B cell (primary cell): ENCODE results near the gene DYRK2. TPM values are rescaled to one million over a fixed set of nuclear protein-coding genes. Genes with fewer than 3 reads are reported as not detected.

ENCODE experiments used
- ATAC-seq: fragments of 200-7000 bp; cut with Tn5 transposase; one replicate; pipeline ENCODE4 v1.10.0; 2021; ENCODE audit warnings: low read depth, mild to moderate bottlenecking, moderate number of reproducible peaks, moderate library complexity
- CTCF ChIA-PET: fragments of 350-600 bp; sonication (Branson Sonifier 250); formaldehyde crosslinking; loops from one replicate; lab custom pipeline; 2021; ENCODE audit warnings: antibody characterized with exemption, inconsistent platforms; lab: Charles Lee
- POLR2A ChIA-PET: fragments of 350-600 bp; sonication (Branson Sonifier 250); formaldehyde crosslinking; loops from one replicate; lab custom pipeline; 2021; ENCODE audit warnings: antibody characterized with exemption; lab: Charles Lee
- DNase-seq: peaks from one replicate; pipeline ENCODE4 v3.0.0; 2013
- H2AFZ ChIP-seq: 2 replicates; pipeline ENCODE4 v1.6.1; 2012; ENCODE audit warnings: mild to moderate bottlenecking, low read depth, low read length; ENCODE audit not compliant: insufficient read depth, poor library complexity, severe bottlenecking
- H3K27ac ChIP-seq, 2 donors: 1 replicate in 1 of 2; 2 replicates in 1 of 2; pipeline ENCODE4 v1.5.1; 2012 to 2013; ENCODE audit warnings: low read length in 2 of 2, mild to moderate bottlenecking in 2 of 2, moderate library complexity in 1 of 2
- H3K27me3 ChIP-seq, 4 experiments: fragments of 200-600 bp in 1 of 4; sonication (generic) in 1 of 4; replicated peaks in 1 of 4; 1 replicate in 2 of 4; 2 replicates in 2 of 4; pipeline versions ENCODE4 v1.6.1 to v1.7.0; 2013 to 2016; ENCODE audit warnings: low read length in 3 of 4, mild to moderate bottlenecking in 2 of 4, mixed read lengths in 1 of 4, moderate library complexity in 1 of 4; ENCODE audit not compliant: insufficient read depth in 4 of 4, control insufficient read depth in 3 of 4; ENCODE audit errors: control extremely low read depth in 1 of 4
- H3K36me3 ChIP-seq, 2 experiments: replicated peaks in 1 of 2; 1 replicate in 1 of 2; 2 replicates in 1 of 2; pipeline versions ENCODE4 v1.6.1 to v1.7.1; 2013; ENCODE audit warnings: low read length in 1 of 2; ENCODE audit not compliant: insufficient read depth in 2 of 2, control insufficient read depth in 1 of 2; ENCODE audit errors: control extremely low read depth in 1 of 2, extremely low read depth in 1 of 2
- H3K4me1 ChIP-seq, 2 donors: fragments of 200-600 bp in 1 of 2; sonication (generic) in 1 of 2; 1 replicate in 1 of 2; 2 replicates in 1 of 2; pipeline versions ENCODE4 v1.5.1 to v1.6.1; 2013 to 2017; ENCODE audit warnings: low read length in 2 of 2; ENCODE audit not compliant: control insufficient read depth in 2 of 2, insufficient read depth in 2 of 2
- H3K4me2 ChIP-seq: replicated peaks from 2 replicates; pipeline ENCODE3; 2012; ENCODE audit warnings: mild to moderate bottlenecking, low read depth, low read length; ENCODE audit not compliant: poor library complexity, severe bottlenecking
- H3K4me3 ChIP-seq, 5 experiments: fragments of 200-600 bp in 1 of 5; sonication (generic) in 1 of 5; 1 replicate in 3 of 5; 2 replicates in 2 of 5; pipeline versions ENCODE4 v1.5.1 to v1.7.0; 2011 to 2016; ENCODE audit warnings: low read length in 4 of 5, mild to moderate bottlenecking in 4 of 5, low read depth in 2 of 5, control low read depth in 1 of 5, moderate library complexity in 1 of 5; ENCODE audit not compliant: insufficient read depth in 1 of 5; ENCODE audit errors: control extremely low read depth in 1 of 5, extremely low read depth in 1 of 5
- H3K79me2 ChIP-seq: fragments of 200-600 bp; sonication (generic); one replicate; pipeline ENCODE4 v1.6.0; 2016; ENCODE audit warnings: low read length; ENCODE audit not compliant: control insufficient read depth, insufficient read depth
- H3K9ac ChIP-seq: fragments of 200-600 bp; sonication (generic); 2 replicates; pipeline ENCODE4 v1.6.1; 2017; ENCODE audit warnings: mild to moderate bottlenecking, low read length, moderate library complexity
- H3K9me3 ChIP-seq, 3 donors: one replicate each; pipeline versions ENCODE4 v1.6.1 to v1.7.1; 2013; ENCODE audit warnings: low read length in 2 of 3; ENCODE audit not compliant: control insufficient read depth in 2 of 3, insufficient read depth in 1 of 3; ENCODE audit errors: control extremely low read depth in 1 of 3
- H4K20me1 ChIP-seq: 2 replicates; pipeline ENCODE4 v1.6.0; 2012; ENCODE audit warnings: mild to moderate bottlenecking, low read length; ENCODE audit not compliant: insufficient read depth, control insufficient read depth, poor library complexity, severe bottlenecking
- H3K27ac Mint-ChIP-seq: one replicate; pipeline ENCODE4 v1.8.0; 2021; ENCODE audit warnings: mixed read lengths
- H3K27me3 Mint-ChIP-seq: one replicate; pipeline ENCODE4 v1.8.0; 2021; ENCODE audit warnings: mixed read lengths
- H3K4me1 Mint-ChIP-seq: one replicate; pipeline ENCODE4 v1.8.0; 2021; ENCODE audit warnings: mixed read lengths
- H3K4me3 Mint-ChIP-seq: one replicate; pipeline ENCODE4 v1.8.0; 2021; ENCODE audit warnings: mixed read lengths
- H3K9me3 Mint-ChIP-seq: one replicate; pipeline ENCODE4 v1.8.0; 2022; ENCODE audit warnings: mixed read lengths; ENCODE audit not compliant: insufficient read depth
- EZH2 ChIP-seq: IDR thresholded peaks from 2 replicates; pipeline ENCODE4 v1.6.1; 2012; ENCODE audit warnings: borderline replicate concordance, low read depth, mild to moderate bottlenecking, moderate library complexity, low read length; ENCODE audit not compliant: insufficient read depth, poor library complexity, severe bottlenecking
- WGBS: methylation state at CpG from one replicate; pipeline ENCODE4 v1.1.5; 2013; ENCODE audit warnings: missing lambda C conversion rate; ENCODE audit not compliant: insufficient coverage; 5-methylcytosine and 5-hydroxymethylcytosine counted together
- intact Hi-C: fragments of 100-400 bp; cut with micrococcal nuclease; formaldehyde crosslinking; loops from one replicate; pipeline ENCODE4 v1.10.0; 2022
- polyA plus RNA-seq: library from polyadenylated mRNA; depleted of rRNA; stranded (reverse); fragments of >200 nt; gene quantifications from 2 replicates; pipeline ENCODE4 v1.2.3, GENCODE V29; 2012
- total RNA-seq, 2 donors: library from RNA; stranded (reverse); fragments of 120-200 nt in 1 of 2; gene quantifications; 1 replicate in 1 of 2; 2 replicates in 1 of 2; pipeline versions ENCODE4 v1.2.3 to v1.2.4, GENCODE V29; 2013 to 2022
- TF ChIP-seq, protein P1 (sequence below): fragments of 200-600 bp; IDR thresholded peaks from one replicate; pipeline ENCODE4 v1.8.0; 2022; ENCODE audit warnings: antibody characterized with exemption, mild to moderate bottlenecking

The DYRK2 gene
- total and polyA plus RNA-seq, 2 donors (not counting 1 experiment from before 2014, with no cell fraction given), result 21.3 to 75.3 TPM

GRCh38 chr12:67613040-67613439 lies 35.5 kb upstream of the DYRK2 start:
- Mint-ChIP-seq H3K4me1 (peaks cover 6% of the 10 kb centered on the region), H3K4me3 (no peak overlapping the region), H3K9me3 (no peaks in the 10 kb centered on the region), H3K27ac (no peak overlapping the region), H3K27me3 (no peaks in the 10 kb centered on the region)
- H3K27ac ChIP-seq, result no peak overlapping the region
- no peak overlapping the region for H3K4me2 ChIP-seq
- DNase-seq (no peak), ATAC-seq (no peak)
- intact Hi-C loops, result no loop called here
- ChIA-PET CTCF (interaction anchor here (0.9 kb wide), 1 partner anchor 257 kb away, joined by 5 read pairs; no protein-coding TSS in a partner anchor), POLR2A (no interaction called here)
- H4K20me1 ChIP-seq, result no peaks in the 10 kb centered on the region
- H3K9me3 ChIP-seq, result no peaks in the 10 kb centered on the region
- H2AFZ ChIP-seq, result no peak overlapping the region
- H3K27me3 ChIP-seq, result no peaks in the 10 kb centered on the region
- no peak overlapping the region for H3K4me3 ChIP-seq
- peaks cover 8% of the 10 kb centered on the region in 2 donors for H3K4me1 ChIP-seq
- no peaks in the 10 kb centered on the region for H3K36me3 ChIP-seq
- TF ChIP-seq, protein P1, sequence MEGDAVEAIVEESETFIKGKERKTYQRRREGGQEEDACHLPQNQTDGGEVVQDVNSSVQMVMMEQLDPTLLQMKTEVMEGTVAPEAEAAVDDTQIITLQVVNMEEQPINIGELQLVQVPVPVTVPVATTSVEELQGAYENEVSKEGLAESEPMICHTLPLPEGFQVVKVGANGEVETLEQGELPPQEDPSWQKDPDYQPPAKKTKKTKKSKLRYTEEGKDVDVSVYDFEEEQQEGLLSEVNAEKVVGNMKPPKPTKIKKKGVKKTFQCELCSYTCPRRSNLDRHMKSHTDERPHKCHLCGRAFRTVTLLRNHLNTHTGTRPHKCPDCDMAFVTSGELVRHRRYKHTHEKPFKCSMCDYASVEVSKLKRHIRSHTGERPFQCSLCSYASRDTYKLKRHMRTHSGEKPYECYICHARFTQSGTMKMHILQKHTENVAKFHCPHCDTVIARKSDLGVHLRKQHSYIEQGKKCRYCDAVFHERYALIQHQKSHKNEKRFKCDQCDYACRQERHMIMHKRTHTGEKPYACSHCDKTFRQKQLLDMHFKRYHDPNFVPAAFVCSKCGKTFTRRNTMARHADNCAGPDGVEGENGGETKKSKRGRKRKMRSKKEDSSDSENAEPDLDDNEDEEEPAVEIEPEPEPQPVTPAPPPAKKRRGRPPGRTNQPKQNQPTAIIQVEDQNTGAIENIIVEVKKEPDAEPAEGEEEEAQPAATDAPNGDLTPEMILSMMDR, result no peak
- TF ChIP-seq EZH2, result no peak
- no peaks in the 10 kb centered on the region for H3K79me2 ChIP-seq
- H3K9ac ChIP-seq, result no peak overlapping the region
- no CpG with 5 or more reads among the region's 3 CpGs for WGBS

DNA sequence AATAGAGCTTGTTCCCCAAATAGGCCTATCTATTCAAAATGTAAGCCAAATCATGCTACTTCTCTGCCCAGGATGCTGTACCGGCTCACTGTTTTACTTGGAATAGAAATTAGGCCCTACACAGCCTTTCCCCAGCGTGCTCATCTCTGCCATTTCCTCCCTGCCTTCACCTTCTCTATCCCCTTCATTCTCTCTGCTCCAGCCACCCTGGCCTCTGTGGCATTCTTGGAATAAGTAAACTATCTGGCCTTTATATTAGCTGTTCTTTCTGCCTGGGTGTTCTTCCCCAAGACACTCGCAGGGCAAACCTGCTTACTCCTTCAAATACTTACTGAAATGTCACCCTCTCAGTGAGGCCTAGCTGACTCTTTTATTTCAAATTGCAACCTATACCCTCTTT lies 30.9 kb upstream of the DYRK2 start:
- H3K4me3 Mint-ChIP-seq, result peak overlapping the region; percentile 61
- H3K9me3 Mint-ChIP-seq, result no peaks in the 10 kb centered on the region
- H3K4me1 ChIP-seq, result peaks cover 17 to 19% of the 10 kb centered on the region in 2 donors
- no peaks in the 10 kb centered on the region for H3K79me2 ChIP-seq
- H2AFZ ChIP-seq, result peak overlapping the region; percentile 43
- no peak overlapping the region for H3K9ac ChIP-seq
- DNase-seq (no peak), ATAC-seq (no peak)
- intact Hi-C loops, result no loop called here
- ChIA-PET POLR2A (no interaction called here), CTCF (interaction anchor here (1.5 kb wide), 1 partner anchor 13 kb away, joined by 6 read pairs; no protein-coding TSS in a partner anchor)
- no peak overlapping the region for H3K27ac ChIP-seq
- no peaks in the 10 kb centered on the region for H3K36me3 ChIP-seq
- WGBS, result 100% methylated on average over 3 of the region's 3 CpGs
- H3K27me3 ChIP-seq, result no peaks in the 10 kb centered on the region
- no peaks in the 10 kb centered on the region for H3K27me3 Mint-ChIP-seq
- H3K27ac Mint-ChIP-seq, result peak overlapping the region; percentile 54
- H3K4me3 ChIP-seq, result no peak overlapping the region
- no peaks in the 10 kb centered on the region for H3K9me3 ChIP-seq
- TF ChIP-seq, protein P1, result no peak
- no peak for TF ChIP-seq EZH2
- peak overlapping the region; percentile 40 for H3K4me2 ChIP-seq
- no peaks in the 10 kb centered on the region for H4K20me1 ChIP-seq
- H3K4me1 Mint-ChIP-seq, result peaks cover 19% of the 10 kb centered on the region
